Loucy (cell line): ENCODE results near the gene C1QTNF5.
A peak's percentile ranks its signal among the peaks of the same experiment; 100 is the strongest.

Experiments used
- H2AFZ ChIP-seq: fragments of 200-600 bp; sonication (generic); 2 replicates; pipeline ENCODE4 v1.6.0; 2016; ENCODE audit warnings: antibody characterized with exemption, mild to moderate bottlenecking, low read length, moderate library complexity
- H3F3A ChIP-seq: fragments of 200-600 bp; 2 replicates; pipeline ENCODE4 v1.6.0; 2016; ENCODE audit warnings: antibody characterized with exemption, low read depth, mild to moderate bottlenecking
- H3K27me3 ChIP-seq: fragments of 200-600 bp; sonication (generic); 2 replicates; pipeline ENCODE4 v1.6.1; 2014; ENCODE audit warnings: low read length, mild to moderate bottlenecking; ENCODE audit not compliant: insufficient read depth, poor library complexity, severe bottlenecking
- H3K36me3 ChIP-seq: fragments of 200-600 bp; sonication (generic); 2 replicates; pipeline ENCODE4 v1.6.1; 2016; ENCODE audit warnings: low read length; ENCODE audit not compliant: insufficient read depth
- H3K4me1 ChIP-seq: fragments of 200-600 bp; sonication (generic); 2 replicates; pipeline ENCODE4 v1.5.1; 2014; ENCODE audit warnings: low read length, mild to moderate bottlenecking; ENCODE audit not compliant: insufficient read depth, poor library complexity, severe bottlenecking
- H3K4me2 ChIP-seq: fragments of 200-600 bp; sonication (generic); 2 replicates; pipeline ENCODE4 v1.6.0; 2014; ENCODE audit warnings: antibody characterized with exemption, low read length, low read depth, mild to moderate bottlenecking; ENCODE audit not compliant: poor library complexity, severe bottlenecking
- H3K4me3 ChIP-seq: fragments of 200-600 bp; sonication (generic); 2 replicates; pipeline ENCODE4 v1.5.1; 2014; ENCODE audit warnings: low read length, mild to moderate bottlenecking, mixed read lengths; ENCODE audit not compliant: poor library complexity, severe bottlenecking
- H3K79me2 ChIP-seq: fragments of 200-600 bp; sonication (generic); 2 replicates; pipeline ENCODE4 v1.6.1; 2014; ENCODE audit warnings: low read length; ENCODE audit not compliant: insufficient read depth
- H3K9ac ChIP-seq: fragments of 200-600 bp; sonication (generic); 2 replicates; pipeline ENCODE4 v1.6.0; 2014; ENCODE audit warnings: mild to moderate bottlenecking, low read depth, low read length, moderate library complexity; ENCODE audit not compliant: poor library complexity, severe bottlenecking
- H3K9me2 ChIP-seq: fragments of 200-600 bp; sonication (generic); replicated peaks from 2 replicates; pipeline ENCODE4 v1.6.1; 2016; ENCODE audit warnings: low read depth, low read length, mixed read lengths
- H3K9me3 ChIP-seq: fragments of 200-600 bp; sonication (generic); 2 replicates; pipeline ENCODE4 v1.6.1; 2014; ENCODE audit warnings: mild to moderate bottlenecking, antibody characterized with exemption, low read length, low read depth; ENCODE audit not compliant: insufficient read depth
- H4K20me1 ChIP-seq: fragments of 200-600 bp; sonication (generic); 2 replicates; pipeline ENCODE4 v1.6.0; 2014; ENCODE audit warnings: antibody characterized with exemption, low read length, mild to moderate bottlenecking; ENCODE audit not compliant: insufficient read depth, poor library complexity, severe bottlenecking
- CTCF ChIP-seq: fragments of 200-600 bp; sonication (generic); conservative IDR thresholded peaks from 2 replicates; pipeline ENCODE4 v1.5.1; 2014; ENCODE audit warnings: mild to moderate bottlenecking, antibody characterized with exemption, low read length
- EZH2phosphoT487 ChIP-seq: fragments of 200-600 bp; IDR thresholded peaks from 2 replicates; pipeline ENCODE4 v1.6.1; 2018; ENCODE audit warnings: antibody characterized with exemption, mild to moderate bottlenecking, moderate library complexity, borderline replicate concordance

Gene C1QTNF5

GRCh38 chr11:119315131-119316015, 25.3 kb downstream of the C1QTNF5 start:
- Histone ChIP-seq H4K20me1 (no peaks in the 10 kb centered on the region), H3K36me3 (no peaks in the 10 kb centered on the region), H3K9ac (no peak overlapping the region), H3K4me3 (peak overlapping the region; percentile 38), H3K9me2 (no peaks in the 10 kb centered on the region), H3F3A (no peaks in the 10 kb centered on the region), H2AFZ (no peak overlapping the region), H3K4me1 (peaks cover 6% of the 10 kb centered on the region), H3K79me2 (no peaks in the 10 kb centered on the region), H3K4me2 (peak overlapping the region; percentile 43), H3K9me3 (no peaks in the 10 kb centered on the region), H3K27me3 (peaks cover 6% of the 10 kb centered on the region)
- TF ChIP-seq CTCF (no peak), EZH2phosphoT487 (no peak)

- Histone ChIP-seq H2AFZ (no peak overlapping the region), H3K9me2 (no peaks in the 10 kb centered on the region), H3F3A (no peaks in the 10 kb centered on the region), H3K9me3 (no peaks in the 10 kb centered on the region), H3K4me2 (no peak overlapping the region), H3K9ac (no peak overlapping the region), H3K79me2 (no peaks in the 10 kb centered on the region), H4K20me1 (no peaks in the 10 kb centered on the region), H3K36me3 (no peaks in the 10 kb centered on the region), H3K27me3 (peaks cover 6% of the 10 kb centered on the region), H3K4me1 (peaks cover 2% of the 10 kb centered on the region), H3K4me3 (no peak overlapping the region)
- TF ChIP-seq EZH2phosphoT487 = no peak
- TF ChIP-seq CTCF = no peak
Measured at GRCh38 chr11:119314726-119315125, 26.0 kb downstream of the C1QTNF5 start.

GRCh38 chr11:119310682-119311052, 30.0 kb downstream of the C1QTNF5 start:
- H3K9ac ChIP-seq = no peak overlapping the region
- peaks cover 6% of the 10 kb centered on the region for H3K4me1 ChIP-seq
- no peaks in the 10 kb centered on the region for H3K36me3 ChIP-seq
- H3K9me2 ChIP-seq = no peaks in the 10 kb centered on the region
- H3K9me3 ChIP-seq = no peaks in the 10 kb centered on the region
- TF ChIP-seq EZH2phosphoT487 (no peak), CTCF (no peak)
- no peak overlapping the region for H3K4me2 ChIP-seq
- no peak overlapping the region for H2AFZ ChIP-seq
- no peaks in the 10 kb centered on the region for H4K20me1 ChIP-seq
- H3K27me3 ChIP-seq = no peaks in the 10 kb centered on the region
- no peak overlapping the region for H3K4me3 ChIP-seq
- H3F3A ChIP-seq = no peaks in the 10 kb centered on the region
- no peaks in the 10 kb centered on the region for H3K79me2 ChIP-seq
